Fibroblast of lung (primary cell): ENCODE data around the gene IKZF2.

Experiments
- EZH2 ChIP-seq: IDR thresholded peaks from 2 replicates; pipeline ENCODE4 v1.5.1; 2012; ENCODE audit warnings: low read length, control low read depth, mild to moderate bottlenecking; ENCODE audit errors: missing control alignments
- TF ChIP-seq, protein P1 (sequence below), 2 donors: IDR thresholded peaks in 1 of 2; conservative IDR thresholded peaks in 1 of 2; 1 replicate in 1 of 2; 2 replicates in 1 of 2; pipeline ENCODE4 v1.5.1; 2011 to 2012; ENCODE audit warnings: low read length in 2 of 2, control low read depth in 1 of 2, inconsistent platforms in 1 of 2, low read depth in 1 of 2, mild to moderate bottlenecking in 1 of 2

DNA sequence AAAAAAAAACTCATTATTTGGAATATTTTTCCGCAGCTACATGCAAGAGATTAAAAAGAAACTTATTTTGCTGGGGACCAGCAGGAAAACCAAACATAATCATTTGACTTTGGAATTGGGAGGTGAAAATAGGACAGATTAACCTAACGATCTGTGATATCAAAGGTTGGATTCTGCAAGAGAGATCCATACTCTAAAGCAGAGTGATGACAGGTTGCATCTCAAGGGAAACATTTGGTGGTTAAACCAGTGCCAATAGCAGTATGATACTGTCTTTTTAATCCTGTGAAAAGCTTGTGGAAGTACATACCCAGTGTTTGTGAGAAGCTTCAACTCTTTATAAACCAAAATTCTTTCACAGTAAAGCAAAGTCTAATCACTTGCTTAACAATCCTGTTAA lies 5.3 kb upstream of the IKZF2 start:
- TF ChIP-seq, protein P1, sequence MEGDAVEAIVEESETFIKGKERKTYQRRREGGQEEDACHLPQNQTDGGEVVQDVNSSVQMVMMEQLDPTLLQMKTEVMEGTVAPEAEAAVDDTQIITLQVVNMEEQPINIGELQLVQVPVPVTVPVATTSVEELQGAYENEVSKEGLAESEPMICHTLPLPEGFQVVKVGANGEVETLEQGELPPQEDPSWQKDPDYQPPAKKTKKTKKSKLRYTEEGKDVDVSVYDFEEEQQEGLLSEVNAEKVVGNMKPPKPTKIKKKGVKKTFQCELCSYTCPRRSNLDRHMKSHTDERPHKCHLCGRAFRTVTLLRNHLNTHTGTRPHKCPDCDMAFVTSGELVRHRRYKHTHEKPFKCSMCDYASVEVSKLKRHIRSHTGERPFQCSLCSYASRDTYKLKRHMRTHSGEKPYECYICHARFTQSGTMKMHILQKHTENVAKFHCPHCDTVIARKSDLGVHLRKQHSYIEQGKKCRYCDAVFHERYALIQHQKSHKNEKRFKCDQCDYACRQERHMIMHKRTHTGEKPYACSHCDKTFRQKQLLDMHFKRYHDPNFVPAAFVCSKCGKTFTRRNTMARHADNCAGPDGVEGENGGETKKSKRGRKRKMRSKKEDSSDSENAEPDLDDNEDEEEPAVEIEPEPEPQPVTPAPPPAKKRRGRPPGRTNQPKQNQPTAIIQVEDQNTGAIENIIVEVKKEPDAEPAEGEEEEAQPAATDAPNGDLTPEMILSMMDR (conservative IDR thresholded peaks at IDR 0.05 in 1 of 2, IDR thresholded peaks at IDR 0.05 in 1 of 2; ENCODE audit: low read depth in 1 of 2, low read length in 2 of 2) = no peak
- no peak for TF ChIP-seq EZH2
